GM19397 (cell line): ENCODE measurements around the gene ERVK3-1.
"Not testable (repeated sequence)": the region's sequence is repeated elsewhere in the genome, so short reads cannot be mapped to it uniquely, and the experiment has no call there.

ENCODE experiments used
- ATAC-seq: cut with Tn5 transposase; IDR thresholded peaks from one replicate; pipeline ENCODE4 v1.9.1; 2021; ENCODE audit warnings: mild to moderate bottlenecking, moderate library complexity; ENCODE audit not compliant: unreplicated experiment

ERVK3-1 gene

GRCh38 chr19:58304255-58304654 lies 922 bp upstream of the ERVK3-1 start:
- ATAC-seq, result no peak

- no peak for ATAC-seq
Observed at GRCh38 chr19:58304748-58305064, 471 bp upstream of the ERVK3-1 start.

- no peak for ATAC-seq
Observed at GRCh38 chr19:58305932-58306323, 751 bp downstream of the ERVK3-1 start.

- ATAC-seq, result no peak
Observed at GRCh38 chr19:58307736-58308135, 2.6 kb downstream of the ERVK3-1 start.

GRCh38 chr19:58310685-58311084 lies 5.5 kb downstream of the ERVK3-1 start:
- ATAC-seq, result not testable (repeated sequence)

- no peak for ATAC-seq
Observed at GRCh38 chr19:58311345-58311865, 6.2 kb downstream of the ERVK3-1 start.

GRCh38 chr19:58315580-58315979 lies 10.4 kb downstream of the ERVK3-1 start:
- no peak for ATAC-seq

GRCh38 chr19:58317476-58318072 lies 12.4 kb downstream of the ERVK3-1 start:
- ATAC-seq, result no peak

- no peak for ATAC-seq
Observed at GRCh38 chr19:58318297-58318696, 13.1 kb downstream of the ERVK3-1 start.

GRCh38 chr19:58319241-58319640 lies 14.1 kb downstream of the ERVK3-1 start:
- ATAC-seq, result no peak

- ATAC-seq, result no peak
Observed at GRCh38 chr19:58325311-58326022, 20.3 kb downstream of the ERVK3-1 start.

GRCh38 chr19:58326501-58326913 lies 21.3 kb downstream of the ERVK3-1 start:
- no peak for ATAC-seq

GRCh38 chr19:58326914-58327726 lies 21.9 kb downstream of the ERVK3-1 start, which contains the start of gene ZSCAN22:
TSS of gene ZSCAN22 (plus strand) at chr19:58326994. CDS start at chr19:58334803, 7,809 bp downstream.
- peak; percentile 89 for ATAC-seq

- no peak for ATAC-seq
Observed at GRCh38 chr19:58328999-58329398, 23.8 kb downstream of the ERVK3-1 start.

GRCh38 chr19:58330458-58330857 lies 25.3 kb downstream of the ERVK3-1 start:
- no peak for ATAC-seq

- ATAC-seq, result no peak
Observed at GRCh38 chr19:58332697-58333096, 27.5 kb downstream of the ERVK3-1 start.

- no peak for ATAC-seq
Observed at GRCh38 chr19:58334691-58335249, 29.6 kb downstream of the ERVK3-1 start.

GRCh38 chr19:58335630-58336029 lies 30.5 kb downstream of the ERVK3-1 start:
- ATAC-seq, result no peak

GRCh38 chr19:58336216-58336615 lies 31.0 kb downstream of the ERVK3-1 start:
- no peak for ATAC-seq

- ATAC-seq, result no peak
Observed at GRCh38 chr19:58336820-58337219, 31.6 kb downstream of the ERVK3-1 start.

GRCh38 chr19:58338336-58338735 lies 33.2 kb downstream of the ERVK3-1 start:
- ATAC-seq, result no peak
